ENCODE measurements around the gene NMNAT1.

DNA sequence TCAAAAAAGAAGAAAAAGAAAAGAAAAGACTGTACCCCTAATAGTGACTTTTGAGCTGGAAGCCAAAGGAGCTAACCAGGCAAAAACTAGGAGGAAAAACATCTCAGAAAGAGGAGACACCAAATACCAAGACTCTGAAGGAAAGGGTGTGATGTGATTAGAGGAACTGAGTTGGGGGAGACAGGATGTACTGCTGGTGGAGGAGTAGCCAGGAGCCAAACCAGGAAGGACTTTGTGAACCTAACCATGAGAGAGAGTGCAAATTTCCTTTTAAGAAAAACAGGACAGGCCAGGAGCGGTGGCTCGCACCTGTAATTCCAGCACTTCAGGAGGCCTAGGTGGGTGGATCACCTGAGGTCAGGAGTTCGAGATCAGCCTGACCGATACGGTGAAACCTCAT is 49.6 kb downstream of the NMNAT1 start:
- TF ChIP-seq CTCF (IDR thresholded peaks at IDR 0.05) (no peak), POLR2A (IDR thresholded peaks at IDR 0.05) (no peak), EP300 (IDR thresholded peaks at IDR 0.05; ENCODE audit: low read depth) (no peak), POLR2AphosphoS5 (IDR thresholded peaks at IDR 0.05) (no peak)

All from transverse colon (tissue), 4 donors.